ENCODE measurements around the gene AGXT2.

DNA sequence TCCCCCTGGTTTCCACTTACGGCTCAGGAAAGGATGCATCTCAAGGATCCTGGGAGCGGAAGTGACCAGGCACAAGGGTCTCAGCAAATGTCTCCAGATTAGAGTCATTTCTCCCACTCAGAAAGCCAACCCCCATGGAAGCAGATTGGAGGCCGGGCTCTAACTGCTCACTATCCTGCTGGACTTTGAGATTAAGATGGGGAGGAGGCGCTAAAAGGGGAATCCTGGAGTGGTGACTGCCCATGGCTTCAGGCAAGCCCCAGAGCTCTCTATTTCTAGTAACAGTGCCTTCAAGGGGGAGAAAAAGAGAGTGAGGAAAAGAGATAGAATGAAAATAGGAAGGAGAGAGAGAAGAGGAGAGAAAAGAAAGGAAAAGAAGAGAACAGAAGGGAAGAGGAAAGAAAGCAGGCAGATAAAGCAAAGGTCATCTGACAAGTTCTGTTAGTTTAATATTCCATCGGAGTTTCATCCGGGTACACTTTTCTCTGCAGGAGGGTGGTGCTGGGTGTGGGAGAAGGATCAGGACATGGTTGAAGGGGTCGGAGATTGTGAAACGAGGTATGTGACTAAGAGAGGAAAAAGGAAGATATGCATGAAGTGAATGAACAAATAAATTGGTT is at the start of gene AGXT2:
- TF ChIP-seq, protein P1, sequence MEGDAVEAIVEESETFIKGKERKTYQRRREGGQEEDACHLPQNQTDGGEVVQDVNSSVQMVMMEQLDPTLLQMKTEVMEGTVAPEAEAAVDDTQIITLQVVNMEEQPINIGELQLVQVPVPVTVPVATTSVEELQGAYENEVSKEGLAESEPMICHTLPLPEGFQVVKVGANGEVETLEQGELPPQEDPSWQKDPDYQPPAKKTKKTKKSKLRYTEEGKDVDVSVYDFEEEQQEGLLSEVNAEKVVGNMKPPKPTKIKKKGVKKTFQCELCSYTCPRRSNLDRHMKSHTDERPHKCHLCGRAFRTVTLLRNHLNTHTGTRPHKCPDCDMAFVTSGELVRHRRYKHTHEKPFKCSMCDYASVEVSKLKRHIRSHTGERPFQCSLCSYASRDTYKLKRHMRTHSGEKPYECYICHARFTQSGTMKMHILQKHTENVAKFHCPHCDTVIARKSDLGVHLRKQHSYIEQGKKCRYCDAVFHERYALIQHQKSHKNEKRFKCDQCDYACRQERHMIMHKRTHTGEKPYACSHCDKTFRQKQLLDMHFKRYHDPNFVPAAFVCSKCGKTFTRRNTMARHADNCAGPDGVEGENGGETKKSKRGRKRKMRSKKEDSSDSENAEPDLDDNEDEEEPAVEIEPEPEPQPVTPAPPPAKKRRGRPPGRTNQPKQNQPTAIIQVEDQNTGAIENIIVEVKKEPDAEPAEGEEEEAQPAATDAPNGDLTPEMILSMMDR (IDR thresholded peaks at IDR 0.05): no peak
- TF ChIP-seq EZH2 (IDR thresholded peaks at IDR 0.05): no peak
